GM10266 (cell line): ENCODE results near the gene SMYD5.

Experiments used
- DNase-seq: peaks from one replicate; pipeline ENCODE4 v3.0.0; 2012; ENCODE audit errors: extremely low spot score
- TF ChIP-seq, protein P1 (sequence below): IDR thresholded peaks from 2 replicates; pipeline ENCODE4 v1.5.1; 2012; ENCODE audit warnings: mild to moderate bottlenecking, low read depth; ENCODE audit not compliant: control insufficient read depth, insufficient read depth; ENCODE audit errors: missing control alignments

The SMYD5 gene

DNA sequence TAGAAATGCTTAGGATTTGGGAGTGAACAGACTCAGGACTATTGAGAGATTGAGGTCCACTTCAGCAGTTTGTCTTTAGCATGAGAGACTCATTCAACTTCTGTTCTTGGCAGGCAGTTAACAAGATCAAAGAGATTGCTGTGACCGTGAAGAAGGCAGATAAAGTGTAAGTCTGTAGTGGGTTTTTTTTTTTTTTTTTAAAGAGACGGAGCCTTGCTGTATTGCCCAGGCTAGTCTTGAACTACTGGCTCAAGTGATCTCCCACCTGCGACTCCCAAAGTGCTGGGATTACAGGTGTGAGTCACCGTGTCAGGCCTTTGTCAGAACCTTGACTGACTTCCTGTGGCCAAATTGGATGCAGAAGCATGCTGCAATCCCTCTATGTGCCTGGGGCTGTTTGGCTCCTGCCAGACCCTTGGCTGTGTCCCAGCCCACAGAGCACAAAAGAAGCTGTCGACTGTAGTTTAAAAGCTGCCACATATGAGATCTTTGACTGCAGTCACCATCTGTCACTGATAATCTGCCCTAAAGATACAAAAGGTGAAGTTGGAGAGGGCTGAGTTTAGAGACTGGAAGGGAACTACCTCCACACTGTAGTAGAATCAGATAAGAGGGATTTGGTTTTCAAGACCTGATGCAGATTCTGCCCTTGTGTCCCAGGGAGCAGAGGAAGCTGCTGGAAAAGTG lies 30.0 kb downstream of the SMYD5 start:
- TF ChIP-seq, protein P1, sequence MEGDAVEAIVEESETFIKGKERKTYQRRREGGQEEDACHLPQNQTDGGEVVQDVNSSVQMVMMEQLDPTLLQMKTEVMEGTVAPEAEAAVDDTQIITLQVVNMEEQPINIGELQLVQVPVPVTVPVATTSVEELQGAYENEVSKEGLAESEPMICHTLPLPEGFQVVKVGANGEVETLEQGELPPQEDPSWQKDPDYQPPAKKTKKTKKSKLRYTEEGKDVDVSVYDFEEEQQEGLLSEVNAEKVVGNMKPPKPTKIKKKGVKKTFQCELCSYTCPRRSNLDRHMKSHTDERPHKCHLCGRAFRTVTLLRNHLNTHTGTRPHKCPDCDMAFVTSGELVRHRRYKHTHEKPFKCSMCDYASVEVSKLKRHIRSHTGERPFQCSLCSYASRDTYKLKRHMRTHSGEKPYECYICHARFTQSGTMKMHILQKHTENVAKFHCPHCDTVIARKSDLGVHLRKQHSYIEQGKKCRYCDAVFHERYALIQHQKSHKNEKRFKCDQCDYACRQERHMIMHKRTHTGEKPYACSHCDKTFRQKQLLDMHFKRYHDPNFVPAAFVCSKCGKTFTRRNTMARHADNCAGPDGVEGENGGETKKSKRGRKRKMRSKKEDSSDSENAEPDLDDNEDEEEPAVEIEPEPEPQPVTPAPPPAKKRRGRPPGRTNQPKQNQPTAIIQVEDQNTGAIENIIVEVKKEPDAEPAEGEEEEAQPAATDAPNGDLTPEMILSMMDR = no peak
- no peak for DNase-seq

DNA sequence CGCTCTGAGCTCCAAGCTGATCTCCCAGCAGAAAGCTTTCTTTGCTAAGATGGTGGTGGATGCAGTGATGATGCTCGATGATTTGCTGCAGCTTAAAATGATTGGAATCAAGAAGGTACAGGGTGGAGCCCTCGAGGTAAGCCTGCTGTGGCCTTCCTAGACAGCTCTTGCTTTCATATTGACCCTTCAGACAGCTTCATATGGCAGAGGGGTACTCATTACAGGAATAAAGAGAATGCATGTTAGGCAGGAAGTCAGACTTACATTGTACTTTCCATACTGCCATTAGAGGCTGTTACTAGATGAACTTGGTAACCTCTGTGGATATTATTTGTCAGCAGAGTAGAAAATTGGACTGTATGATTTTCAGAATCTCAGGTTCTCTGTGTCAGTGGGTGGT lies 30.5 kb downstream of the SMYD5 start:
- no peak for DNase-seq
- TF ChIP-seq, protein P1 = no peak

GRCh38 chr2:73246850-73247249 lies 32.8 kb downstream of the SMYD5 start:
- no peak for DNase-seq
- TF ChIP-seq, protein P1 = no peak

DNA sequence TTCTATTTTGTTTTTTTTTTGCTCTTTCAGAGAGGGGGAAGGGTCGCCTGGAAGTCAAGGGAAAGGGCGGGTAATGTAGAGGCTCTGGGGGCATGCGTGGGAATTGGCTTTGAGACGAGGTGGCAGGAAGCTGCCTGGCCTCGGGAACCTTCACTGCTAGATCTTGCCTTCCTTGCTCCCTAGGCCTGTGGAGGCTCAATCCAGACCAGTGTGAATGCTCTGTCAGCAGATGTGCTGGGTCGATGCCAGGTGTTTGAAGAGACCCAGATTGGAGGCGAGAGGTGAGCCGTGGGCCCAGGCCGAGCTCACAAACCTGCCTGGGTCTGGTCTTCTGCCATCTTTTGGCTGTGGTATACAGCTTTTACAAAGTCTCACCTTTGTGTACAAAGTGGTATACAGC lies 35.6 kb downstream of the SMYD5 start:
- TF ChIP-seq, protein P1 = no peak
- DNase-seq = no peak

DNA sequence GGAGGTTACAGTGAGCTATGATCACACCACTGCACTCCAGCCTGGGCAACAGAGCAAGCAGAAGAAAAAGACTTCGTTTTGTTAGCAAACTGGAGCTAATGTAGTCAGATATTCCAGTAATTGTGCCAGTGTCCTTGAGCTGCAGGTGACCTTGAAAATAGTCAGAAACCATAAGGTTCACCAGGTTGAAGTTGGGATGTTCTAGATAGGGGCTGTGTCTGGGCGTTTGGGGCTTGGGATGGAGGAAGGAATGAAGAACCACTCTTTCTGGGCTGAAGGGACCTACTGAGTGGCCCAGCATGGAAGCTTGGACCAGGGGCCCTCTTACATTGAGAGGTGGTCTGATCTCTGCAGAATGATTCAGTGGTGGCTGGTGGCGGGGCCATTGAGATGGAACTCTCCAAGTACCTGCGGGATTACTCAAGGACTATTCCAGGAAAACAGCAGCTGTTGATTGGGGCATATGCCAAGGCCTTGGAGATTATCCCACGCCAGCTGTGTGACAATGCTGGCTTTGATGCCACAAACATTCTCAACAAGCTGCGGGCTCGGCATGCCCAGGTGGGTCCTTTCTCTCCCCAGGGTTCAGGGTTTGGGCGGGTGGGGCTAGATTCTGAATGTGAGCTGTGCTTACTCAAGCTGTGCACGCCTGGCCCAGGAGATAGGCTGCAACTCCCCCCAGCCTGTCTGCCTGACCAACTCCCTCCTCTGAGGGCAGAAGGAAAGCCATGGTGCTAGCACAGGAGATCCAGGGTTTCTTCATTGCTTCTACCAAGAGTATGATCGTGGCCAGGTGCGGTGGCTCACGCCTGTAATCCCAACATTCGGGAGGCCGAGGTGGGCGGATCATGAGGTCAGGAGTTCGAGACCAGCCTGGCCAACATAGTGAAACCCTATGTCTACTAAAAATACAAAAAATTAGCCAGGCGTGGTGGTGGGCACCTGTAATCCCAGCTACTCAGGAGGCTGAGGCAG lies 37.1 kb downstream of the SMYD5 start:
- TF ChIP-seq, protein P1 = no peak
- DNase-seq = no peak

DNA sequence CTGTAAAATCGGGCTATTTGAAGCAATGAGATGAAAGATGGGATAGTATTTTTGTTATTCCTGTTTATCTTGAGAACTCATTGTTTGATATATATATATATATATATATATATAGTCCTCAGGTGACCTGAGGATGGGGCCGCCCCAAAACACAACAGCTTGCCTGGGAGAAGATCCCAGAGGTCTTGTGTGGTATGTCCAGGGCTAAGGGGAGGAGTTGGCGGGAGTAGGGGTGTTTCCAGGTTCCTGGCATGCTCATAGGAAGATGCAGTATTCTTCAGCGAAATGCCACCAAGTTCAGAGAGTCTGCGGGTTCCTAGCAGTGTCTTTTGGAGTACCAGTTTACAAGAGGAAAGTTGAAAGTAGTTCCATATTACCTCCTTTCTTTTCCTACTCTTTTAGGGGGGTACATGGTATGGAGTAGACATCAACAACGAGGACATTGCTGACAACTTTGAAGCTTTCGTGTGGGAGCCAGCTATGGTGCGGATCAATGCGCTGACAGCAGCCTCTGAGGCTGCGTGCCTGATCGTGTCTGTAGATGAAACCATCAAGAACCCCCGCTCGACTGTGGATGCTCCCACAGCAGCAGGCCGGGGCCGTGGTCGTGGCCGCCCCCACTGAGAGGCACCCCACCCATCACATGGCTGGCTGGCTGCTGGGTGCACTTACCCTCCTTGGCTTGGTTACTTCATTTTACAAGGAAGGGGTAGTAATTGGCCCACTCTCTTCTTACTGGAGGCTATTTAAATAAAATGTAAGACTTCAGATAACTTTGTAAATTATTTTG lies 38.4 kb downstream of the SMYD5 start:
- no peak for DNase-seq
- TF ChIP-seq, protein P1 = no peak
